Amniotic epithelial cell (primary cell): ENCODE results near the gene CYSLTR2.

ENCODE experiments used
- DNase-seq: peaks from one replicate; pipeline ENCODE4 v3.0.0-alpha.2; 2010; ENCODE audit warnings: low read depth

The CYSLTR2 gene

DNA sequence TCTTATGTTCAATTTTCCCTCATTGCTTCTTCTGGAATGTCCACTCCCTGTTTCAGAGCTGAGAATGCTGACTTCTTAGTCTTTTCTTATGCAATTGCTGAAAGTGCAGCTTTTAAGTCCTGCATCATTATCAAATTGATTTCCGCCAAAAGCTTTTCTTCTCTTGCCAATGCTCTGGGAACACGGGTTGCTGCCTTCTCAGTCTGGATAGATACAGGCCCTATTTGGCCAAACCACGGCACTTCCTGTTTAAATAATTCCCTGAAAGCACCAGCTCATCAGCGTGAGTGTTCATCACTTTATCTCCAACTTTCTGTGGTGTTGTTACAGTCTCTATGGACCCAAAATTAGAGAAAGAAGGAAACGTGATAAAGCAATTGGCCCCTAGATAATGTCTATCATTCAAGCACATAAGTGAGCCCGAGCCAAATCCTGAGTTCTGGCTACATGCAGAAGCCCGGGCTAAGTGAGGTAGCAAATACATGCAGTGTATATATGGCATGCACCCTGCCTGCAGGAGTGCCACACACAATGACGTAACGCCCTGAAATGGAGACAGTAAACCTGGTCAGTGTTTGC, 85.7 kb downstream of the CYSLTR2 start:
- peak; percentile 40 for DNase-seq

DNA sequence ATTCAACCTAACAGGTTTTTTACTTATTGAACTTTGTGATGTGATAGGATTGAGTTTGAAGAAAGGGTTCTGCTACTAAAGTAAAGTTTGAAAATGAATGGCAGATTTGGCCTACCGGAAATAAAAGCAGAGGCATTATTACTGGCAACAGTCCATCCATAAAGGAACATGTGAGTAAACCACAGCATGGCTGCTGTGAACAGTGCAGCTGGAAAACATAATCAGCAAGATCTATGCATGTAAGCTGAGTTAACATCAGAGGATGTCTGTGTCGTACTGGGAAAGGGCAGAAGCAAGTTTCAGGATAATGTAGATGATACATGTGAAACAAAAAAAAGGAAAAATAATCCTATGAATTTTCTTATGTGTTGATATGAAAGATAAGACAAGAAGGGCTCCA, 87.6 kb downstream of the CYSLTR2 start:
- peak; percentile 64 for DNase-seq

DNA sequence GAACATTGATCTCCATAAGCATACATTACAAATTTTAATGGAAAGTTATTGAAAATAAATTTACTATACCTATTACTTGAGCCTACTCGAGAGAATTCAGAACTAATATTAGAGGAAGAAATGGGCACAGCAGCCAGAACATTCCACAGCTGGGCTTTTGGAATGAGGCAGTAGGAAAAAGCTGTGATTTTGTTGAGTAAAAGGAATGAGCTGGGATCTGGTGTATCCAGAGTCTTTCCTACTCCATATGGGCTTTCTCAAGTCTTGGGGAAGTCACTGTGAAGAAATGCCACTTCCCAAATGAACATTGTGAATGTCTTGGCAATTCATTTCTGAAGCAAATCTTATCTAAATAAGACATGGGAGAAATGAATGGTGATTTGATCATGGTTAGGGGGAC, 93.1 kb downstream of the CYSLTR2 start:
- DNase-seq = no peak

DNA sequence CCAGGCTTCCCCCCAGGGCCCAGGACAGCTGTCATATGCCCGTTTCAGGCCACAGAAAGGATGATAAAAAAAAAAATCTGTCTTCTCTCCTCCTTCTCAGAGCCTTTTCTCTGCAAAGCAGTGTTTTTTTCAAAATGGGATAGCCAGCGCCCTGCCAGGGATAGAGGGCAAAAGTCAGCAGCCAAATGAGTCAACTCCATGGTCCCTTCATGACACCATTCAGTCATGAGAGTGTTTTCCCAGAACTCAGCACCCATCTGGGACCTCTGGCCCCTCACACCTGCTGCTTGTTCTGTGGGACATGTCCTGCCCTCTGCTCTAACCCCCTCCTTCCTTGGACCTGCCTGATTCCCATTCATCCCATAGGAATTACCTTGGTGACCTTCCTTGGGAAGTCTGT, 95.0 kb downstream of the CYSLTR2 start:
- no peak for DNase-seq

DNA sequence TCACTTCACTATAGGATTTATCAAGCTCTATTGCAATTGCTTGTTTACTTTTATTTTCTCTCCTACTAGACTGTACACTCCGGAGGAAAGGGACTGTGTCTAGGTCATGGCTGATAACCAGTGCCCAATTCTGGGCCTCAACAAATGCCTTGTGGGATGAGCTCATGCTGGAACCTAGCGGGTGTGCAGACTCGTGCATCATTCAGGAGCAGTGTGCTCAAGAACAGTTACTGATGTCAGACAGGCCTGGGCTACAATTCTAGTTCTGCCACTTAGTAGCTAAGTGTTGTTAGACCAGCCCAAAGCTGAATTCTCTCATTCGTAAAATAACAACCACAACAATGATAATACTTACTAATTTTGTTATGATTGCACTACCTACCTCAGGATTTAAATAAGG, 95.4 kb downstream of the CYSLTR2 start:
- peak; percentile 85 for DNase-seq

DNA sequence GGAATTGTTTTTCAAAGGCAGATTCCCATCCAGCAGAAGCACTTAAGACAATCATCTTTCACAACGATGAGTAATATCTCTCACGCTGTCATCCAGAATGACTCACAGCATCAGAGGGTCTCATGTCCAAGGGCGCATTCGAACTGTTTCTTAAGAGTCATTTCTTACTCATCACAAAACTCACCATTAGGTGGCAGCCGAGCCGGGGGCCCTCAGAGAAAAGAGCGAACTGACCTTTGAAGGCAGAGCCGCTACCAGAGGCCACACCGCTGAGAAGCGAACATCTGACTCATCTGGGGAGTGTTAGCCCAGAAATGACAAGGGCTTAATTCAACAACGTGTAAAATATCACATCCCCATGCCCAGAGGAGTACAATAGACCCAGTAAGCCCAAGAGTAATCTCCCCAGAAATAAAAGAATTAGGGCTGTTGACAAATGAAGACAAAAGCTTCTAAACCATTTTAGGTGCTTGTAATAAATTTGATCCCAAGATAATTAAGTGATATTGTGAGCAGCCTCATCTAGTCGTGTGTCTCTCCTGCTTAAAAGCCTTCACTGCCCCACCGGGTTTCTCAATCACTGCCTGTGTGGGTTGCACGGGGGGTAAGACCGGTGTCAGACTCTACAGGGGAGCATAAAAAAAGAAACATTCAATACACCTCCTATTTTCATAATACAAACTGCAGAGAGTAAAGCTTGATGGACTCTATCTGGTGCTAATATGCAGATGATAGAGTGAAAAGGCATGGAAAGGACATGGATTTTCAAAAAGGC, 96.2 kb downstream of the CYSLTR2 start:
- peak; percentile 100 for DNase-seq

DNA sequence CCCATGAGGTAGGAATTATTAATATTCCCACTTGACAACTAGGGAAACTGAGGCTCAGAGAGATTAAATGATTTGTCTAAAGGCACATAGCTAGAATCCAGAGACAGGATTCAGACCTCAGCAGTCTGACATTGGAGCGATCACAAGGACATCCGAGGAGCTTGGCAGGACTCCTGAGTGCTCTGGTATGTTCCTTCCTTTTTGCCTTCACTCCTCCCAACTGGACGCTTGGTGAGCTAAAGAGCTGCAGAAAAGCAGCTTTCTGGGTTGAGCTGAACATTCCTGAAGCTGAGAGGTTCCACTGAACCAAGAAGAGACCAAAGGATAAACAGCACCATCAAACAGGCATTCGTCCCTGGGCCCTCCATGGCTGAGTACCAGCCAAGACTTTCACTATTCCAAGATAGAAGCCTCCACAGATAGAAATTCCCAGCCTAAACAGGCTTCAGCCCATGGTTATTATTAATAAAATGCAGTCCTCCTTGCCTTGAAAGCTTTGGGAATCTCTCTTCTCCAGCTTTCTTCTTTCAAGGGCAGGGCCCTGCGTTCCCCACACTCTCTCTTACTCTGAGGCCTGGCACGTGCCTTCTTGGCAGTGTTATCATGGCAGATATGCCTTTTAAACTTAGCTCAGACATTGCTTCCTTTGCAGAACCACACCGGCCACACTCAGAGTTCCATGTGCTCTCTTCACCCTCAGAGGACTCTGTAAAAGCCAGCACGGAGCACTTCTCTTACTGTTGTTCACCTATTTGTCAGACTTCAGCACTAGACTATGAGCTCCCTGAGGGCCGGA, 97.1 kb downstream of the CYSLTR2 start:
- peak; percentile 37 for DNase-seq

DNA sequence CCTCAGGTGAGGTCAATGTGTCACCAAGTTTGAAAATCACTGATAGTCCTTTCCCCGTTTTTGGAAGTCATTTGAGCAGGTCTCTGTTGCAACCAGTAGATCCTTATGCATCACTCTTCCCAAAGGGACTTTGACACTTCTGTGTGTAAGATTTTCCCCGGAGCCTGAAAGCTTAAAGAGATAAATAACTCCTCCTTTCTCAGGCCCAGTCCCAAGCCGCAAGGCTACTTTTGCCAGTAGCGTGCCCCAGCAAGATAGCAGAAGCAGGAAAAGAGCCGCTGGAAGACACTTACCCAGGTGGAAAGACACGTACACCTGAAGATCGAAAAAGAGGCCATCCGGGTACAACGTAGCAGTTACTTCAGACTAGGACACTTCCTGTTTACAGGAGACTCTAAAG, 106.9 kb downstream of the CYSLTR2 start:
- DNase-seq = no peak
